ENCODE data around the gene OR2A12. TPM values are rescaled to one million over a fixed set of nuclear protein-coding genes. Genes with fewer than 3 reads are reported as not detected.
"Not testable (repeated sequence)": the region's sequence is repeated elsewhere in the genome, so short reads cannot be mapped to it uniquely, and the experiment has no call there.

OR2A12 gene
- total RNA-seq, 4 donors from 2014 or later, result not detected

DNA sequence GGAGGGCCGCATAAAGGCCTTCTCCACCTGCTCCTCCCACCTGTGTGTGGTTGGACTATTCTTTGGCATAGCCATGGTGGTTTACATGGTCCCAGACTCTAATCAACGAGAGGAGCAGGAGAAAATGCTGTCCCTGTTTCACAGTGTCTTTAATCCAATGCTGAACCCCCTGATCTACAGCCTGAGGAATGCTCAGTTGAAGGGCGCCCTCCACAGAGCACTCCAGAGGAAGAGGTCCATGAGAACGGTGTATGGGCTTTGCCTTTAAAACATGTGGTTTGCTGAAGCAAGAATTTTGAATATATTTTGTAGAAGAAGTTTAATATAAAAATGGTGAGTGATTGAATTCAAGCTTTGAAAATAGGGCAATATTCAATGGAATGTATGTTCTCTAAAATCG lies 24.2 kb downstream of the OR2A12 start:
- WGBS, result 93% methylated on average over 4 of the region's 5 CpGs
- H3K9me3 ChIP-seq, result no peaks in the 10 kb centered on the region
- no peaks in the 10 kb centered on the region for H3K27me3 ChIP-seq
- no peaks in the 10 kb centered on the region for H3K4me1 ChIP-seq
- H3K4me3 ChIP-seq, result no peak overlapping the region
- H3K36me3 ChIP-seq, result no peaks in the 10 kb centered on the region
- no peak overlapping the region for H3K27ac ChIP-seq
- no peak for DNase-seq (ENCODE audit: low spot score in 2 of 2)
- no peak for TF ChIP-seq EP300 (IDR thresholded peaks at IDR 0.05)
- no peak for TF ChIP-seq POLR2A (IDR thresholded peaks at IDR 0.05)
- TF ChIP-seq, protein P1, sequence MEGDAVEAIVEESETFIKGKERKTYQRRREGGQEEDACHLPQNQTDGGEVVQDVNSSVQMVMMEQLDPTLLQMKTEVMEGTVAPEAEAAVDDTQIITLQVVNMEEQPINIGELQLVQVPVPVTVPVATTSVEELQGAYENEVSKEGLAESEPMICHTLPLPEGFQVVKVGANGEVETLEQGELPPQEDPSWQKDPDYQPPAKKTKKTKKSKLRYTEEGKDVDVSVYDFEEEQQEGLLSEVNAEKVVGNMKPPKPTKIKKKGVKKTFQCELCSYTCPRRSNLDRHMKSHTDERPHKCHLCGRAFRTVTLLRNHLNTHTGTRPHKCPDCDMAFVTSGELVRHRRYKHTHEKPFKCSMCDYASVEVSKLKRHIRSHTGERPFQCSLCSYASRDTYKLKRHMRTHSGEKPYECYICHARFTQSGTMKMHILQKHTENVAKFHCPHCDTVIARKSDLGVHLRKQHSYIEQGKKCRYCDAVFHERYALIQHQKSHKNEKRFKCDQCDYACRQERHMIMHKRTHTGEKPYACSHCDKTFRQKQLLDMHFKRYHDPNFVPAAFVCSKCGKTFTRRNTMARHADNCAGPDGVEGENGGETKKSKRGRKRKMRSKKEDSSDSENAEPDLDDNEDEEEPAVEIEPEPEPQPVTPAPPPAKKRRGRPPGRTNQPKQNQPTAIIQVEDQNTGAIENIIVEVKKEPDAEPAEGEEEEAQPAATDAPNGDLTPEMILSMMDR (IDR thresholded peaks at IDR 0.05), result no peak
- no peak for TF ChIP-seq POLR2AphosphoS5 (IDR thresholded peaks at IDR 0.05)

- 57% methylated on average over 1 of the region's 1 CpG for WGBS
- DNase-seq (ENCODE audit: low spot score in 2 of 2), result no peak
- H3K9me3 ChIP-seq, result no peaks in the 10 kb centered on the region
- H3K36me3 ChIP-seq, result no peaks in the 10 kb centered on the region
- H3K27ac ChIP-seq, result no peak overlapping the region
- no peaks in the 10 kb centered on the region for H3K4me1 ChIP-seq
- H3K4me3 ChIP-seq, result no peak overlapping the region
- TF ChIP-seq POLR2AphosphoS5 (IDR thresholded peaks at IDR 0.05) (no peak), EP300 (IDR thresholded peaks at IDR 0.05) (no peak), POLR2A (IDR thresholded peaks at IDR 0.05) (no peak)
- TF ChIP-seq, protein P1 (IDR thresholded peaks at IDR 0.05), result no peak
- H3K27me3 ChIP-seq, result no peaks in the 10 kb centered on the region
Observed at GRCh38 chr7:144113651-144114050, 27.6 kb downstream of the OR2A12 start.

GRCh38 chr7:144118341-144118740 lies 32.3 kb downstream of the OR2A12 start:
- 63% methylated on average over 8 of the region's 8 CpGs for WGBS
- H3K36me3 ChIP-seq, result no peaks in the 10 kb centered on the region
- DNase-seq (ENCODE audit: low spot score in 2 of 2), result no peak

DNA sequence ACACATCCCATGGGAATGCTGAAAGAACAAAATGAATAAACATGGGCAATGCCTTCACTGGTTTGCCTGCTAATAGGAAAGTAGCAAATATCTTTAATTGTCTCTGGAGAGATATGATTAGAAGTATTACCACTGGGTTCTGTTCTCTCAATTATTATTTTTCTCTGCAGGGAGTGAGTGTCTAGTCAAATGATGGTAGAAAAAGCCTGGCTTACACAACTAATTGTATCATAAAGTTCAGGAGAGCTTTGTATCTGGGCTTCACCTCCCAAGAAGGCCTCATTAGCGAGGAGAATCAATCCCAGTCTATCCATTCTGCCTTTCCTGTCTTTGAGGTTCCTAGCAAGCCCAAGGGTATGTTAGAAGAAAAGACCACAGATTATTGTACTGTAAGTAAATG lies 36.8 kb downstream of the OR2A12 start, which contains the start of gene OR2A14:
TSS of gene OR2A14 (plus strand) at position 301 of the 400 bp plus-strand sequence. CDS start 5,937 bp downstream, outside the sequence.
- H3K27ac ChIP-seq, result no peak within 1 kb of the TSS
- no peaks in the 10 kb centered on the region for H3K4me1 ChIP-seq
- 95% methylated on average over 1 of the region's 1 CpG for WGBS
- H3K27me3 ChIP-seq, result no peaks in the 10 kb centered on the region
- H3K36me3 ChIP-seq, result no peaks in the 10 kb centered on the region
- no peak for TF ChIP-seq EP300 (IDR thresholded peaks at IDR 0.05)
- TF ChIP-seq, protein P1 (IDR thresholded peaks at IDR 0.05), result no peak
- no peak for TF ChIP-seq POLR2AphosphoS5 (IDR thresholded peaks at IDR 0.05)
- TF ChIP-seq POLR2A (IDR thresholded peaks at IDR 0.05), result no peak
- DNase-seq (ENCODE audit: low spot score in 2 of 2), result no peak
- no peak within 1 kb of the TSS for H3K4me3 ChIP-seq
- H3K9me3 ChIP-seq, result no peaks in the 10 kb centered on the region

More at GRCh38 chr7:144118341-144118740, 32.3 kb downstream of the OR2A12 start:
- TF ChIP-seq POLR2A (IDR thresholded peaks at IDR 0.05), result no peak
- TF ChIP-seq, protein P1 (IDR thresholded peaks at IDR 0.05), result no peak
- no peak for TF ChIP-seq POLR2AphosphoS5 (IDR thresholded peaks at IDR 0.05)
- no peak for TF ChIP-seq EP300 (IDR thresholded peaks at IDR 0.05)
- Histone ChIP-seq H3K4me3 (no peak overlapping the region), H3K27me3 (no peaks in the 10 kb centered on the region), H3K9me3 (no peaks in the 10 kb centered on the region), H3K27ac (no peak overlapping the region), H3K4me1 (no peaks in the 10 kb centered on the region)

DNA sequence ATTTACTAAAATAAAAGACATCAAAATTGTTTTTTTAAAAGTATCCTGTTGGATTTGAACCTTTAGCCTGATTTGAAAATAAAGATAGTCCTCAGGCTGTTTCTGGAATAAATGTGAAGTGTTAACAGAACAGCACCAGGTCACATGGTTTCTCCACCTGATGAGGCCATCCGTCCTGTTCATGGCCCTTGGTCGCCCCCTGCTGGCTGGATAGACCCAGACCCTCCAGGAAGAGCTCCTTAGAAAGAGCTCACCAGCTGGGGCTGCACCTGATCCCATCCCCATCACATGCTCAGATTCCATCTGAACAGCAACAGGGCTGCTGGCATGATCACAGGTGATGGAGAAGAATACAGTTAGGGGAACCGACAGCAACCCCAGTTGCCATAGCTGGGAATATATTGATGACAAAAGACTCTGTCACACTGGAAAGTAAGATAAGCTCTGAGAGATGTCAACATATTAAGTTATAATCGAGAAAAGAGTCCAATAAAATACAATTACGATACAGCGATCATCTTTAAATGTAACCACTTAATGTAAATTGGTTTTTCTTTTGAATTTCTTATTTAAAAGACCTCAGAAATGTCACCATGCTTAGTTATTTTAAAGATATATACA lies 41.7 kb downstream of the OR2A12 start:
- no peak overlapping the region for H3K4me3 ChIP-seq
- H3K36me3 ChIP-seq, result no peaks in the 10 kb centered on the region
- no peaks in the 10 kb centered on the region for H3K4me1 ChIP-seq
- H3K9me3 ChIP-seq, result no peaks in the 10 kb centered on the region
- WGBS, result 40% methylated on average over 6 of the region's 6 CpGs
- DNase-seq (ENCODE audit: low spot score in 2 of 2), result peak; percentile 86 to 92
- H3K27ac ChIP-seq, result no peak overlapping the region
- no peaks in the 10 kb centered on the region for H3K27me3 ChIP-seq
- no peak for TF ChIP-seq EP300 (IDR thresholded peaks at IDR 0.05)
- TF ChIP-seq, protein P1 (IDR thresholded peaks at IDR 0.05), result peak; percentile 36 to 73

DNA sequence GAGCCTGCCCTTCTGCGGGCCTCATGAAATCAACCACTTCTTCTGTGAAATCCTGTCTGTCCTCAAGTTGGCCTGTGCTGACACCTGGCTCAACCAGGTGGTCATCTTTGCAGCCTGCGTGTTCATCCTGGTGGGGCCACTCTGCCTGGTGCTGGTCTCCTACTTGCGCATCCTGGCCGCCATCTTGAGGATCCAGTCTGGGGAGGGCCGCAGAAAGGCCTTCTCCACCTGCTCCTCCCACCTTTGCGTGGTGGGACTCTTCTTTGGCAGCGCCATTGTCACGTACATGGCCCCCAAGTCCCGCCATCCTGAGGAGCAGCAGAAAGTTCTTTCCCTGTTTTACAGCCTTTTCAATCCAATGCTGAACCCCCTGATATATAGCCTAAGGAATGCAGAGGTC lies 43.5 kb downstream of the OR2A12 start:
- not testable (repeated sequence) for H3K27me3 ChIP-seq; DNase-seq (ENCODE audit: low spot score in 2 of 2); H3K4me1 ChIP-seq; H3K9me3 ChIP-seq; H3K27ac ChIP-seq; H3K36me3 ChIP-seq; H3K4me3 ChIP-seq
- WGBS, result 88% methylated on average over 9 of the region's 9 CpGs
